ENCODE measurements around the gene EPB41L1. TPM values are rescaled to one million over a fixed set of nuclear protein-coding genes. Genes with fewer than 3 reads are reported as not detected.

Gene EPB41L1
- total RNA-seq, 1 donor from 2014 or later = 30.6 TPM

DNA sequence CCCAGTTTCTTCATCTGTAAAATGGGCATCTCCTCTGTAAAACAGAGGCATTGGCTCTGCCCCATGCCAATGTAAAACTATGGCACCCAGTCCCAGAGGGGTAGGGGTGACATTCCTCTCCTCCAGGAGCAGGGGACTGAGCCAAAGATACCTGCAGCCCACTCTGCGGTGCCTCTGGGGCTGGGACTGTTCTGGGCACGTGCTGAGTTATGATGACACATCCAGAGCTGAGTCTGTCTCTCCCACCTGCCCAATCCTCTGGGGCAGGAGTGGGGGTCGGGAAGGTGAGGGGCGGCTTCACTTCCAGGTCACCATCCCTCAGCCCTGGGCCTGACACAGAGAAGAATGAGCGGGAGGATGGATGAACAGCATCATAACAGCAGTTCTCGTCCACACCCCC lies 111.6 kb downstream of the EPB41L1 start:
- Mint-ChIP-seq H3K9me3 (no peaks in the 10 kb centered on the region), H3K27me3 (ENCODE audit: low read depth) (no peaks in the 10 kb centered on the region), H3K4me3 (no peak overlapping the region), H3K27ac (ENCODE audit: unreplicated experiment) (no peak overlapping the region), H3K4me1 (peaks cover 3% of the 10 kb centered on the region), H3K36me3 (ENCODE audit: low read depth) (no peaks in the 10 kb centered on the region)
- TF ChIP-seq, protein P1, sequence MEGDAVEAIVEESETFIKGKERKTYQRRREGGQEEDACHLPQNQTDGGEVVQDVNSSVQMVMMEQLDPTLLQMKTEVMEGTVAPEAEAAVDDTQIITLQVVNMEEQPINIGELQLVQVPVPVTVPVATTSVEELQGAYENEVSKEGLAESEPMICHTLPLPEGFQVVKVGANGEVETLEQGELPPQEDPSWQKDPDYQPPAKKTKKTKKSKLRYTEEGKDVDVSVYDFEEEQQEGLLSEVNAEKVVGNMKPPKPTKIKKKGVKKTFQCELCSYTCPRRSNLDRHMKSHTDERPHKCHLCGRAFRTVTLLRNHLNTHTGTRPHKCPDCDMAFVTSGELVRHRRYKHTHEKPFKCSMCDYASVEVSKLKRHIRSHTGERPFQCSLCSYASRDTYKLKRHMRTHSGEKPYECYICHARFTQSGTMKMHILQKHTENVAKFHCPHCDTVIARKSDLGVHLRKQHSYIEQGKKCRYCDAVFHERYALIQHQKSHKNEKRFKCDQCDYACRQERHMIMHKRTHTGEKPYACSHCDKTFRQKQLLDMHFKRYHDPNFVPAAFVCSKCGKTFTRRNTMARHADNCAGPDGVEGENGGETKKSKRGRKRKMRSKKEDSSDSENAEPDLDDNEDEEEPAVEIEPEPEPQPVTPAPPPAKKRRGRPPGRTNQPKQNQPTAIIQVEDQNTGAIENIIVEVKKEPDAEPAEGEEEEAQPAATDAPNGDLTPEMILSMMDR (conservative IDR thresholded peaks at IDR 0.05) = no peak
- DNase-seq (ENCODE audit: low read depth, low spot score) = no peak

DNA sequence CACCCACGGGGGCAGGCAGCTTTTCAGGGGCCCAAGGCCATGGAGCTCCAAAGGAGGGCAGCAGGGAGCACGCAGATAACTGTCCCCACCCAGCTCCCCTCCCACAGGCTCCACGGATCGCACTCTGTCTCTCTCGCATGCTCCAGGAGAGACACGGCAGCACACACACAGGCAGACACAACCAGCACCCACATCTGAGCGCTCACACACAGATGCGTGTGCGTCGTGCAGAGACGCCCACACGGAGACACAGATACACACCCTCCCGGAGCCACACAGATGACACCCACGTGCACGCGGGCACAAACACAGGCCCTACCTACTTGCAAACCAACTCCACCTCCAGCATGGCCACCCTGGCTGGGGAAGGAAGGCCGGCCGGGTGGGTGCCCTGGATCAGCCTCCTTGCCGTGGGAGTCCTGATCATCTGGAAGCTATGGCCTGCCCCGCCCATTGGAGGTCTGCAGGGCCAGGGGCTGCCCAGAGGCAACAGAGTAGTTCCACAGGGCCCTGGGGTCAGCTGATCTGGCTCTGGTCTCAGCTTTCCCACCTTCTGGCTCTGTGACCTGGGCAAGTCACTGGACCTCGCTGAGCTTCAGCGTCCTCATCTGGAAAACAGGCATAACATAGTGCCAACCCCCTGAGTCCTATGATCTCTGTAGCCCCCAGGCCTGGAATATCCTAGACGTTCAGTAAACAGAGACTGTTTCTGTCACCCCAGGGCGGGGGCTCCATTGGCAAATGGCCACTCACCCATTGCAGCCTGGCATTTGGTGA lies 113.3 kb downstream of the EPB41L1 start:
- TF ChIP-seq, protein P1 (conservative IDR thresholded peaks at IDR 0.05) = no peak
- no peaks in the 10 kb centered on the region for H3K9me3 Mint-ChIP-seq
- H3K4me3 Mint-ChIP-seq = no peak overlapping the region
- no peaks in the 10 kb centered on the region for H3K36me3 Mint-ChIP-seq (ENCODE audit: low read depth)
- H3K27ac Mint-ChIP-seq (ENCODE audit: unreplicated experiment) = no peak overlapping the region
- DNase-seq (ENCODE audit: low read depth, low spot score) = no peak
- H3K27me3 Mint-ChIP-seq (ENCODE audit: low read depth) = no peaks in the 10 kb centered on the region
- H3K4me1 Mint-ChIP-seq = peaks cover 3% of the 10 kb centered on the region

DNA sequence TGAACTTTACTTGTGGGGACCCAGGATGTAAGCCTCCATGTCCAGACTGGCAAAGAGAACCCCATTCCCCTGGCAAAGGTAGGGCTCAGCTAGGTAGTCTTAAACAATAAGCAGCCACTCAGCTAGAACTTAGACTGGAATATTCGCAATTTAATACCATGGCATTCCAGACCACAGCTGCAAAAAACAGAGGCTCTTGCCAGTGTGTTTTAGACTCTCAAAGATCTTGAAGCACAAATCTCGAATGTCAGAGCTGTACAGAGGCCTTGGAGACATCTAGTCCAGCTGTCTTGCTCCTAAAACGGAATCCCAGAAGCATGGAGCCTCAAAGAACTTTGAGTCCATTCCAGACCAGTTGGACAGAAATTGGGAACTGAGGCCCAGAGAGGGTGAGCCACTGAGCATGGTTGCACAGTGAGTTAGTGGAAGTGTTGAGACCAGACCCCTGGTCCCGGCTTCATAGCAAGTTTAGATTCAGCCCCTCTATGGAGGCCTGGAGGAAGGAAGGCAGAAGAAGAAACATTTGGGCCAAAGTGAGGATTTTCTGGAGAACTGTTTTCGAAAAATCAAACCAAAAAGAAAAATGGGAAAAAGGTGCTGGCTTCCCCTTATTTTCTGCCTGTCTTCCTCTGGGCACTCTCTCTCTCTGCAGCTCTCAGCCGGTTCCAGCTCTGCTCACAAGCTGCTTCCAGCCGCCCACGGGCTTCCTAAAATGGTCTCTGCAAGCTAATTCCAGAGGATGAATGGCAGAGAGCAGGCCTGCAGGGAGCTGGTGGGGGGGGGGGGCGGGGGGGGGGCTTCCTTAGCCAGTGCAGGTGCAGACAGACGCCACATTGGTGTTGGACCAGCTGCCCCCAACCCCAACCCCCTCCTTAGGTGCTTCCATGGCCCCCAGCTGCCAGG lies 114.2 kb downstream of the EPB41L1 start:
- H3K27me3 Mint-ChIP-seq (ENCODE audit: low read depth) = no peaks in the 10 kb centered on the region
- no peak overlapping the region for H3K4me3 Mint-ChIP-seq
- no peaks in the 10 kb centered on the region for H3K36me3 Mint-ChIP-seq (ENCODE audit: low read depth)
- peaks cover 6% of the 10 kb centered on the region for H3K4me1 Mint-ChIP-seq
- no peak overlapping the region for H3K27ac Mint-ChIP-seq (ENCODE audit: unreplicated experiment)
- no peak for DNase-seq (ENCODE audit: low read depth, low spot score)
- H3K9me3 Mint-ChIP-seq = no peaks in the 10 kb centered on the region
- TF ChIP-seq, protein P1 (conservative IDR thresholded peaks at IDR 0.05) = no peak

DNA sequence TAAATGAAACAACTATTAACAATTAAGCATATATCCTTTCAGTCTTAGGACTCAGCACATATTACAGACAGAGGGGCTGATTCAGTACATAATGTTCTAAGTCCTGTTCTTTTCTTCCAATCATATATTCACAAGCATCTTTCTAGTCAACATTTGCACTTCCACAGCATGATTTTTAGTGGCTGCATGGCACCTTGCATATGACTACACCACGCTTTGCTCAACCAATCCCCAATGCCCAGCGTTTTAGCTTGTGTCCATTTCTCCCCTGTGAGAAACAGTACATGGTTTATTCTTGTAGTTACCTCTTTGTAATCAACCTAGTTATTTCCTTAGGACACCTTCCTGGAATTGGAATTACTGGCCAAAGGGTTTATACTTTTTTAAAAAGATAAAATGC lies 115.0 kb downstream of the EPB41L1 start:
- TF ChIP-seq, protein P1 (conservative IDR thresholded peaks at IDR 0.05) = no peak
- H3K27ac Mint-ChIP-seq (ENCODE audit: unreplicated experiment) = no peak overlapping the region
- peaks cover 14% of the 10 kb centered on the region for H3K4me1 Mint-ChIP-seq
- H3K27me3 Mint-ChIP-seq (ENCODE audit: low read depth) = no peaks in the 10 kb centered on the region
- H3K4me3 Mint-ChIP-seq = no peak overlapping the region
- no peaks in the 10 kb centered on the region for H3K9me3 Mint-ChIP-seq
- no peak for DNase-seq (ENCODE audit: low read depth, low spot score)
- H3K36me3 Mint-ChIP-seq (ENCODE audit: low read depth) = no peaks in the 10 kb centered on the region

DNA sequence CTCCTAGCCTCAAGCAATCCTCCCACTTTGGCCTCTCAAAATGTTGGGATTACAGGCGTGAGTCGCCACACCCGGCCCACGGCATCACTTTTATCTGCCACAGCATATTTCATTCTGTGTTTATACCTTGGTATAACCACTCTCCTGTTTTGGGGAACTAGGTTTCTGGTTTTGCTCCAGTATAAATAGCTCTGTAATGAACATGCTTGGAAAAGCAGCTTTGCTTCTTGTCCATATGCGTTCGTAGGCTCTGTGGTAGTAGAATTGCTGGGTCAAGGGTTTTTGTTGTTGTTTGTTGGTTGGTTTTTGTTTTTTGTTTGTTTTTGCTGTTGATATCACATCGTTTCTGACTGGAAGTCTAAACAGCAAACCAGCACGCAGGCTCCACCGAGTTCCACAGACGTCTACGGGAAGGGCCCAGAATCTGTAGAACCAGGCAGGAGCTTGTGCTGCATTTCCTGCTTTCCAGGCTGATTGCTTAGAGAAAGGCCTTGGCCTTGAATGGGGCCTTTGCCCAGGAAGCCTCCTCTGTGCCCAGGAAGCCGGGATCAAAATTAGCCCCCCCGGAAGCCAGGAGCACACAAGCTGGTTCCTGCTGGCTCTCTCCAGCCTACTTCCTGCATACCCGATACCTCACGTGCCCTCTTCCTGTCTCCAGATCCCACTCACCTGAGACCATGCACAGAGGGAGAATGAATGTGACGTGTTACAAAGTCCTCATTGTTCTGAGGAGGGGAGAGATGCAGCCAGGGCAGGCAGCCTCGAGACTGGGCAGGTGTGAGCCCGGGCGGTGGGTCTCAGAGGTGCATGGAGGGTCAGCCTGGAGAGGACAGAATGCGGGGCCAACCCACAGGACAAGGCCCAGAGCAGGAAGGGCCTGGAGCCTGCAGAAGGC lies 116.5 kb downstream of the EPB41L1 start:
- peaks cover 16% of the 10 kb centered on the region for H3K4me1 Mint-ChIP-seq
- no peak overlapping the region for H3K27ac Mint-ChIP-seq (ENCODE audit: unreplicated experiment)
- DNase-seq (ENCODE audit: low read depth, low spot score) = no peak
- no peaks in the 10 kb centered on the region for H3K36me3 Mint-ChIP-seq (ENCODE audit: low read depth)
- no peak overlapping the region for H3K4me3 Mint-ChIP-seq
- TF ChIP-seq, protein P1 (conservative IDR thresholded peaks at IDR 0.05) = no peak
- peaks cover 4% of the 10 kb centered on the region for H3K27me3 Mint-ChIP-seq (ENCODE audit: low read depth)
- H3K9me3 Mint-ChIP-seq = no peaks in the 10 kb centered on the region
